ENCODE results near the gene MAVS.

DNA sequence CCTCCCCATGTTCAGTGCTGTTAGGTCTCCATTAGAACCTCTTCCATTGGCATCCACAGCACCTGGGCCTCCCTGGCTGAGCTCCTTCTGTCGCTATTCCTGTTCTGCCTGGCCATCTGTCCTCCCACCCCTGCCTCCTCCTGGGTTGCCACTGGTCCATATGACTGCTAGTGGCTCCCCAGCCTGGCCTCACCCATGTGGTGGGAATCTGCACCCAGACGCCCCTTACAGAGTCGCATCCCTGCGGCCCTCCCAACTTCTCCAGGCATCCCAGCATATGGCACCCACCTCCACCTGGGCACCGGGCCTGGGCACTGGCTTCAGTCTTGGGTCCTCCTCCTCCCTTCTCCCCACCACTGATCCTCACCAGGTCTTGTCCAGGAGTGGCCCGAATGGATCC lies 42.8 kb upstream of the MAVS start:
- TF ChIP-seq, protein P1, sequence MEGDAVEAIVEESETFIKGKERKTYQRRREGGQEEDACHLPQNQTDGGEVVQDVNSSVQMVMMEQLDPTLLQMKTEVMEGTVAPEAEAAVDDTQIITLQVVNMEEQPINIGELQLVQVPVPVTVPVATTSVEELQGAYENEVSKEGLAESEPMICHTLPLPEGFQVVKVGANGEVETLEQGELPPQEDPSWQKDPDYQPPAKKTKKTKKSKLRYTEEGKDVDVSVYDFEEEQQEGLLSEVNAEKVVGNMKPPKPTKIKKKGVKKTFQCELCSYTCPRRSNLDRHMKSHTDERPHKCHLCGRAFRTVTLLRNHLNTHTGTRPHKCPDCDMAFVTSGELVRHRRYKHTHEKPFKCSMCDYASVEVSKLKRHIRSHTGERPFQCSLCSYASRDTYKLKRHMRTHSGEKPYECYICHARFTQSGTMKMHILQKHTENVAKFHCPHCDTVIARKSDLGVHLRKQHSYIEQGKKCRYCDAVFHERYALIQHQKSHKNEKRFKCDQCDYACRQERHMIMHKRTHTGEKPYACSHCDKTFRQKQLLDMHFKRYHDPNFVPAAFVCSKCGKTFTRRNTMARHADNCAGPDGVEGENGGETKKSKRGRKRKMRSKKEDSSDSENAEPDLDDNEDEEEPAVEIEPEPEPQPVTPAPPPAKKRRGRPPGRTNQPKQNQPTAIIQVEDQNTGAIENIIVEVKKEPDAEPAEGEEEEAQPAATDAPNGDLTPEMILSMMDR (IDR thresholded peaks at IDR 0.05; ENCODE audit: insufficient read depth, low read length), result no peak
- TF ChIP-seq POLR2AphosphoS5 (IDR thresholded peaks at IDR 0.05; ENCODE audit: low read depth), result no peak
- no peak for TF ChIP-seq REST (IDR thresholded peaks at IDR 0.05; ENCODE audit: insufficient replicate concordance, low read depth)
- no peak for TF ChIP-seq GABPA (IDR thresholded peaks at IDR 0.05; ENCODE audit: low read depth)
